ENCODE results near the gene ASB5.
"Not testable (repeated sequence)": the region's sequence is repeated elsewhere in the genome, so short reads cannot be mapped to it uniquely, and the experiment has no call there.

ASB5 gene

GRCh38 chr4:176279560-176279959, 10.5 kb upstream of the ASB5 start:
- in situ Hi-C loops (cut with MboI; ENCODE audit: low sequenced_read_pairs) = not testable (repeated sequence)

- in situ Hi-C loops (cut with MboI; ENCODE audit: low sequenced_read_pairs) = no loop called here
Observed at GRCh38 chr4:176277162-176277904, 8.3 kb upstream of the ASB5 start.

GRCh38 chr4:176276710-176277109, 7.7 kb upstream of the ASB5 start:
- in situ Hi-C loops (cut with MboI; ENCODE audit: low sequenced_read_pairs) = no loop called here

GRCh38 chr4:176274441-176274840, 5.4 kb upstream of the ASB5 start:
- in situ Hi-C loops (cut with MboI; ENCODE audit: low sequenced_read_pairs) = no loop called here

- in situ Hi-C loops (cut with MboI; ENCODE audit: low sequenced_read_pairs) = no loop called here
Observed at GRCh38 chr4:176273736-176274135, 4.7 kb upstream of the ASB5 start.

- in situ Hi-C loops (cut with MboI; ENCODE audit: low sequenced_read_pairs) = no loop called here
Observed at GRCh38 chr4:176272799-176273198, 3.8 kb upstream of the ASB5 start.

- in situ Hi-C loops (cut with MboI; ENCODE audit: low sequenced_read_pairs) = no loop called here
Observed at GRCh38 chr4:176271749-176272148, 2.7 kb upstream of the ASB5 start.

- in situ Hi-C loops (cut with MboI; ENCODE audit: low sequenced_read_pairs) = no loop called here
Observed at GRCh38 chr4:176270669-176271068, 1.6 kb upstream of the ASB5 start.

- in situ Hi-C loops (cut with MboI; ENCODE audit: low sequenced_read_pairs) = no loop called here
Observed at GRCh38 chr4:176266026-176266425, 3.0 kb downstream of the ASB5 start.

- in situ Hi-C loops (cut with MboI; ENCODE audit: low sequenced_read_pairs) = no loop called here
Observed at GRCh38 chr4:176262243-176262642, 6.8 kb downstream of the ASB5 start.

GRCh38 chr4:176261481-176261880, 7.5 kb downstream of the ASB5 start:
- in situ Hi-C loops (cut with MboI; ENCODE audit: low sequenced_read_pairs) = no loop called here

GRCh38 chr4:176261018-176261417, 8.0 kb downstream of the ASB5 start:
- in situ Hi-C loops (cut with MboI; ENCODE audit: low sequenced_read_pairs) = no loop called here

- in situ Hi-C loops (cut with MboI; ENCODE audit: low sequenced_read_pairs) = no loop called here
Observed at GRCh38 chr4:176259330-176260090, 9.5 kb downstream of the ASB5 start.

- in situ Hi-C loops (cut with MboI; ENCODE audit: low sequenced_read_pairs) = no loop called here
Observed at GRCh38 chr4:176258135-176258534, 10.9 kb downstream of the ASB5 start.

GRCh38 chr4:176256921-176257320, 12.1 kb downstream of the ASB5 start:
- in situ Hi-C loops (cut with MboI; ENCODE audit: low sequenced_read_pairs) = no loop called here

GRCh38 chr4:176242764-176243347, 26.2 kb downstream of the ASB5 start:
- in situ Hi-C loops (cut with MboI; ENCODE audit: low sequenced_read_pairs) = no loop called here

GRCh38 chr4:176241703-176242102, 27.3 kb downstream of the ASB5 start:
- in situ Hi-C loops (cut with MboI; ENCODE audit: low sequenced_read_pairs) = no loop called here

- in situ Hi-C loops (cut with MboI; ENCODE audit: low sequenced_read_pairs) = no loop called here
Observed at GRCh38 chr4:176238826-176239225, 30.2 kb downstream of the ASB5 start.

- in situ Hi-C loops (cut with MboI; ENCODE audit: low sequenced_read_pairs) = no loop called here
Observed at GRCh38 chr4:176238157-176238610, 30.8 kb downstream of the ASB5 start.

- in situ Hi-C loops (cut with MboI; ENCODE audit: low sequenced_read_pairs) = no loop called here
Observed at GRCh38 chr4:176236946-176237345, 32.1 kb downstream of the ASB5 start.

GRCh38 chr4:176230836-176231235, 38.2 kb downstream of the ASB5 start:
- in situ Hi-C loops (cut with MboI; ENCODE audit: low sequenced_read_pairs) = no loop called here

- in situ Hi-C loops (cut with MboI; ENCODE audit: low sequenced_read_pairs) = no loop called here
Observed at GRCh38 chr4:176229645-176230044, 39.4 kb downstream of the ASB5 start.

Measured in HL-60/S4 (cell line).